ENCODE measurements around the gene IFI44L.

DNA sequence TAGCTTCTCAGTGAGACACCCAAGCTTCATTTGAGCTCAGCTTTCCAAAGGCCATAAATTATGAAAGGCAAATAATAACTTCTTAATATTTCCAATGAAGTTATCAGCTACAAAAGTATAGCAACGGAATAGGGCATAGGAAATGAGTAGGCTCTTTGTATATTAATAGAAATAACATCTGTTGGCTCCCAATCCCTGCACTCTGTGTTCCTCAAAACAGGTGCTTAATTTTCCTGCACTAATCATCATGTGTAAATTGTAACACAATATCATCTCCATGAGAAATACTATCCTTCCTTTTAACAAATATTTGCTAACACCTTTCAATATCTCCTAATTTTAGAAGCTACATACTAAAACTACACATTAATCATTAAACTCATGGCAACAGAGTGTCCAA is 19.2 kb upstream of the IFI44L start:
- no peak for TF ChIP-seq MXI1 (conservative IDR thresholded peaks at IDR 0.05; ENCODE audit: poor library complexity, severe bottlenecking)
- TF ChIP-seq, protein P1, sequence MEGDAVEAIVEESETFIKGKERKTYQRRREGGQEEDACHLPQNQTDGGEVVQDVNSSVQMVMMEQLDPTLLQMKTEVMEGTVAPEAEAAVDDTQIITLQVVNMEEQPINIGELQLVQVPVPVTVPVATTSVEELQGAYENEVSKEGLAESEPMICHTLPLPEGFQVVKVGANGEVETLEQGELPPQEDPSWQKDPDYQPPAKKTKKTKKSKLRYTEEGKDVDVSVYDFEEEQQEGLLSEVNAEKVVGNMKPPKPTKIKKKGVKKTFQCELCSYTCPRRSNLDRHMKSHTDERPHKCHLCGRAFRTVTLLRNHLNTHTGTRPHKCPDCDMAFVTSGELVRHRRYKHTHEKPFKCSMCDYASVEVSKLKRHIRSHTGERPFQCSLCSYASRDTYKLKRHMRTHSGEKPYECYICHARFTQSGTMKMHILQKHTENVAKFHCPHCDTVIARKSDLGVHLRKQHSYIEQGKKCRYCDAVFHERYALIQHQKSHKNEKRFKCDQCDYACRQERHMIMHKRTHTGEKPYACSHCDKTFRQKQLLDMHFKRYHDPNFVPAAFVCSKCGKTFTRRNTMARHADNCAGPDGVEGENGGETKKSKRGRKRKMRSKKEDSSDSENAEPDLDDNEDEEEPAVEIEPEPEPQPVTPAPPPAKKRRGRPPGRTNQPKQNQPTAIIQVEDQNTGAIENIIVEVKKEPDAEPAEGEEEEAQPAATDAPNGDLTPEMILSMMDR (IDR thresholded peaks at IDR 0.05; ENCODE audit: poor library complexity, severe bottlenecking), result no peak
- TF ChIP-seq POLR2AphosphoS5 (IDR thresholded peaks at IDR 0.05), result no peak
- no peak for TF ChIP-seq RAD21 (conservative IDR thresholded peaks at IDR 0.05)
- TF ChIP-seq EP300 (conservative IDR thresholded peaks at IDR 0.05; ENCODE audit: poor library complexity, severe bottlenecking), result no peak
